Heart left ventricle (tissue), 13 donors: ENCODE measurements around the gene COQ5.

Source experiments
- CTCF ChIP-seq, 12 donors: fragments of 200-600 bp; sonication (generic) in 4 of 12; IDR thresholded peaks; one replicate each; pipeline versions ENCODE4 v1.5.0 to v1.8.0; 2018 to 2022; ENCODE audit warnings: antibody characterized with exemption in 12 of 12, mild to moderate bottlenecking in 5 of 12
- POLR2A ChIP-seq, 2 donors: fragments of 450-650 bp; IDR thresholded peaks; one replicate each; pipeline ENCODE4 v1.6.1; 2017; ENCODE audit warnings: antibody characterized with exemption in 2 of 2, mild to moderate bottlenecking in 2 of 2, moderate library complexity in 2 of 2
- donor health status: ischemic (EF 13 %, LVEDD 7.1; RV severe dilation, severe dysfunction).
- donor health status: DM: no; HTN: yes; CAD: no.
- donor health status: DM: no; HTN: no; CAD: no.
- donor health status: ischemic (EF 25% LVEDD 6.9; RV normal size, moderate dysfunction).
- donor health status: ischemic (EF 25% LVEDD 5.7; RV mildly dilated, moderate dysfunction).
- donor health status: ischemic (EF 35%, LVEDD 5.7; RV mildly dilated, moderate dysfunction).
- donor health status: nonischemic (EF 11% LVEDD 7.7; RV severe dilation, severe dysfunction).
- donor health status: DM: yes; HTN: yes; CAD: no.
- donor health status: PGD.
- donor health status: ischemic (EF 29% LVEDD 5.4; RV normal size, mild dysfunction).
- donor health status: nonischemic (EF 23%, LVEDD 6.1; RV moderate dilation, normal function).

GRCh38 chr12:120453977-120454376 is 75.0 kb downstream of the COQ5 start:
- peak in 11 of 12 donors; percentile 23 to 71 (median 51) for TF ChIP-seq CTCF (IDR thresholded peaks at IDR 0.05)
- TF ChIP-seq POLR2A (IDR thresholded peaks at IDR 0.05), result no peak
